HEK293 (cell line): ENCODE measurements around the gene SBNO2.

Experiments
- GFI1B ChIP-seq: fragments of 450-650 bp; formaldehyde crosslinking; IDR thresholded peaks from 2 replicates; pipeline ENCODE4 v1.5.1; 2016; ENCODE audit warnings: missing biosample characterization, missing genetic modification characterization
- OSR2 ChIP-seq: fragments of 450-650 bp; formaldehyde crosslinking; IDR thresholded peaks from 2 replicates; pipeline ENCODE4 v1.5.1; 2016; ENCODE audit warnings: missing biosample characterization, missing genetic modification characterization
- SCRT2 ChIP-seq: fragments of 450-650 bp; formaldehyde crosslinking; IDR thresholded peaks from 2 replicates; pipeline ENCODE4 v1.5.1; 2016; ENCODE audit warnings: missing biosample characterization, missing genetic modification characterization
- YY2 ChIP-seq: fragments of 450-650 bp; formaldehyde crosslinking; IDR thresholded peaks from 2 replicates; pipeline ENCODE4 v1.5.1; 2016; ENCODE audit warnings: missing biosample characterization, missing genetic modification characterization
- ZNF16 ChIP-seq: fragments of 450-650 bp; formaldehyde crosslinking; IDR thresholded peaks from 2 replicates; pipeline ENCODE4 v1.5.1; 2016; ENCODE audit warnings: low read depth, missing biosample characterization, missing genetic modification characterization
- ZNF626 ChIP-seq: fragments of 450-650 bp; sonication (Bioruptor Pico); formaldehyde crosslinking; IDR thresholded peaks from 2 replicates; pipeline ENCODE4 v1.5.1; 2018; ENCODE audit warnings: missing biosample characterization, missing genetic modification characterization, inconsistent platforms
- TF ChIP-seq, protein P1 (sequence below): fragments of 450-650 bp; formaldehyde crosslinking; IDR thresholded peaks from 2 replicates; pipeline ENCODE4 v1.5.1; 2017; ENCODE audit warnings: missing biosample characterization, missing genetic modification characterization
- TF ChIP-seq, protein P2 (sequence below): fragments of 450-650 bp; formaldehyde crosslinking; IDR thresholded peaks from 2 replicates; pipeline ENCODE4 v1.5.1; 2016; ENCODE audit warnings: missing biosample characterization, missing genetic modification characterization
- TF ChIP-seq, protein P3 (sequence below): fragments of 450-650 bp; formaldehyde crosslinking; IDR thresholded peaks from 2 replicates; pipeline ENCODE4 v1.5.1; 2016; ENCODE audit warnings: missing biosample characterization, missing genetic modification characterization, low read depth

DNA sequence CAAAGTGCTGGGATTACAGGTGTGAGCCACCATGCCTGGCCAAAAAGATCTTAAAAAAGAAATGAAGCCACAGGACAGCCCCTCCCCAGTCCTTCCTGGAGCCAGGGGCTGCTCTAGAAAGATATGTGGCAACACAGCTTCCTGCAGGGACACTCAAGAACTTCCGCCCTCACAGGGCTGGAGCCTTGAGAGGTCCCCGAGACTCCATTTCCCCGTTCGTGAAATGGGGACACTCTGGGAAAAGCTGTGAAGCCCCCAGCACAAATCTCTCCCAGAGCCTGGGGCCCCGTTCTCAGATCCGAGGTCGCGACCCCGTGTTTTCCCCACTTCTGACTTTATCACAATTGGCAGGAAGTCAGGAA, 72.8 kb downstream of the SBNO2 start:
- TF ChIP-seq OSR2 (tag by site-specific recombination) (no peak), ZNF16 (tag by site-specific recombination) (no peak), SCRT2 (tag by site-specific recombination) (no peak), ZNF626 (no peak), GFI1B (tag by site-specific recombination) (no peak), YY2 (no peak)
- TF ChIP-seq, protein P1, sequence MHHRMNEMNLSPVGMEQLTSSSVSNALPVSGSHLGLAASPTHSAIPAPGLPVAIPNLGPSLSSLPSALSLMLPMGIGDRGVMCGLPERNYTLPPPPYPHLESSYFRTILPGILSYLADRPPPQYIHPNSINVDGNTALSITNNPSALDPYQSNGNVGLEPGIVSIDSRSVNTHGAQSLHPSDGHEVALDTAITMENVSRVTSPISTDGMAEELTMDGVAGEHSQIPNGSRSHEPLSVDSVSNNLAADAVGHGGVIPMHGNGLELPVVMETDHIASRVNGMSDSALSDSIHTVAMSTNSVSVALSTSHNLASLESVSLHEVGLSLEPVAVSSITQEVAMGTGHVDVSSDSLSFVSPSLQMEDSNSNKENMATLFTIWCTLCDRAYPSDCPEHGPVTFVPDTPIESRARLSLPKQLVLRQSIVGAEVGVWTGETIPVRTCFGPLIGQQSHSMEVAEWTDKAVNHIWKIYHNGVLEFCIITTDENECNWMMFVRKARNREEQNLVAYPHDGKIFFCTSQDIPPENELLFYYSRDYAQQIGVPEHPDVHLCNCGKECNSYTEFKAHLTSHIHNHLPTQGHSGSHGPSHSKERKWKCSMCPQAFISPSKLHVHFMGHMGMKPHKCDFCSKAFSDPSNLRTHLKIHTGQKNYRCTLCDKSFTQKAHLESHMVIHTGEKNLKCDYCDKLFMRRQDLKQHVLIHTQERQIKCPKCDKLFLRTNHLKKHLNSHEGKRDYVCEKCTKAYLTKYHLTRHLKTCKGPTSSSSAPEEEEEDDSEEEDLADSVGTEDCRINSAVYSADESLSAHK (tag by site-specific recombination) = no peak
- TF ChIP-seq, protein P2, sequence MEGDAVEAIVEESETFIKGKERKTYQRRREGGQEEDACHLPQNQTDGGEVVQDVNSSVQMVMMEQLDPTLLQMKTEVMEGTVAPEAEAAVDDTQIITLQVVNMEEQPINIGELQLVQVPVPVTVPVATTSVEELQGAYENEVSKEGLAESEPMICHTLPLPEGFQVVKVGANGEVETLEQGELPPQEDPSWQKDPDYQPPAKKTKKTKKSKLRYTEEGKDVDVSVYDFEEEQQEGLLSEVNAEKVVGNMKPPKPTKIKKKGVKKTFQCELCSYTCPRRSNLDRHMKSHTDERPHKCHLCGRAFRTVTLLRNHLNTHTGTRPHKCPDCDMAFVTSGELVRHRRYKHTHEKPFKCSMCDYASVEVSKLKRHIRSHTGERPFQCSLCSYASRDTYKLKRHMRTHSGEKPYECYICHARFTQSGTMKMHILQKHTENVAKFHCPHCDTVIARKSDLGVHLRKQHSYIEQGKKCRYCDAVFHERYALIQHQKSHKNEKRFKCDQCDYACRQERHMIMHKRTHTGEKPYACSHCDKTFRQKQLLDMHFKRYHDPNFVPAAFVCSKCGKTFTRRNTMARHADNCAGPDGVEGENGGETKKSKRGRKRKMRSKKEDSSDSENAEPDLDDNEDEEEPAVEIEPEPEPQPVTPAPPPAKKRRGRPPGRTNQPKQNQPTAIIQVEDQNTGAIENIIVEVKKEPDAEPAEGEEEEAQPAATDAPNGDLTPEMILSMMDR (tag by site-specific recombination) = no peak
- TF ChIP-seq, protein P3, sequence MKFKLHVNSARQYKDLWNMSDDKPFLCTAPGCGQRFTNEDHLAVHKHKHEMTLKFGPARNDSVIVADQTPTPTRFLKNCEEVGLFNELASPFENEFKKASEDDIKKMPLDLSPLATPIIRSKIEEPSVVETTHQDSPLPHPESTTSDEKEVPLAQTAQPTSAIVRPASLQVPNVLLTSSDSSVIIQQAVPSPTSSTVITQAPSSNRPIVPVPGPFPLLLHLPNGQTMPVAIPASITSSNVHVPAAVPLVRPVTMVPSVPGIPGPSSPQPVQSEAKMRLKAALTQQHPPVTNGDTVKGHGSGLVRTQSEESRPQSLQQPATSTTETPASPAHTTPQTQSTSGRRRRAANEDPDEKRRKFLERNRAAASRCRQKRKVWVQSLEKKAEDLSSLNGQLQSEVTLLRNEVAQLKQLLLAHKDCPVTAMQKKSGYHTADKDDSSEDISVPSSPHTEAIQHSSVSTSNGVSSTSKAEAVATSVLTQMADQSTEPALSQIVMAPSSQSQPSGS (tag by site-specific recombination) = no peak
